ENCODE measurements around the gene RAB12. TPM values are rescaled to one million over a fixed set of nuclear protein-coding genes. Genes with fewer than 3 reads are reported as not detected.

RAB12 gene
- total RNA-seq, 1 donor from 2014 or later = 31.7 TPM

DNA sequence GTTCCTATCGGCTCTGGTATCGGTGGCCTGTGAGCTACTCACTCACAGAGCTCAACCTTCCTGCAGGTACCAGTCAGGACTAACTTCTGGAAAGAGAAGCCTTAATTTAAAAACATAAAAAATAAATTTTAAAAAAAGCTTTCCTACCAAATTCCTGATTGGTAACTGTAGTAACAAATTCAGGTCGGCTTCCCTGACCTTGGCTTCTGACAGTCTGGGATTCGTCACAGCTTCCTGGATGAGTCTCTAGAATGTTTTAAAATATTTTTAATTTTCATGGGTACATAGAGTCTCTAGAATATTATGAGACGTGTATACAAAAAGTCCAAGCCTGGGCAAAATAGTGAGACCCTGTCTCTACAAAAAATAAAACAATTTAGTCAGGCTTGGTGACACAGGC, 51.1 kb downstream of the RAB12 start:
- Mint-ChIP-seq H3K4me3 (no peak overlapping the region), H3K27me3 (ENCODE audit: low read depth) (peaks cover 28% of the 10 kb centered on the region), H3K9me3 (no peaks in the 10 kb centered on the region), H3K36me3 (no peaks in the 10 kb centered on the region), H3K27ac (no peak overlapping the region), H3K4me1 (no peaks in the 10 kb centered on the region)
- TF ChIP-seq, protein P1, sequence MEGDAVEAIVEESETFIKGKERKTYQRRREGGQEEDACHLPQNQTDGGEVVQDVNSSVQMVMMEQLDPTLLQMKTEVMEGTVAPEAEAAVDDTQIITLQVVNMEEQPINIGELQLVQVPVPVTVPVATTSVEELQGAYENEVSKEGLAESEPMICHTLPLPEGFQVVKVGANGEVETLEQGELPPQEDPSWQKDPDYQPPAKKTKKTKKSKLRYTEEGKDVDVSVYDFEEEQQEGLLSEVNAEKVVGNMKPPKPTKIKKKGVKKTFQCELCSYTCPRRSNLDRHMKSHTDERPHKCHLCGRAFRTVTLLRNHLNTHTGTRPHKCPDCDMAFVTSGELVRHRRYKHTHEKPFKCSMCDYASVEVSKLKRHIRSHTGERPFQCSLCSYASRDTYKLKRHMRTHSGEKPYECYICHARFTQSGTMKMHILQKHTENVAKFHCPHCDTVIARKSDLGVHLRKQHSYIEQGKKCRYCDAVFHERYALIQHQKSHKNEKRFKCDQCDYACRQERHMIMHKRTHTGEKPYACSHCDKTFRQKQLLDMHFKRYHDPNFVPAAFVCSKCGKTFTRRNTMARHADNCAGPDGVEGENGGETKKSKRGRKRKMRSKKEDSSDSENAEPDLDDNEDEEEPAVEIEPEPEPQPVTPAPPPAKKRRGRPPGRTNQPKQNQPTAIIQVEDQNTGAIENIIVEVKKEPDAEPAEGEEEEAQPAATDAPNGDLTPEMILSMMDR (IDR thresholded peaks at IDR 0.05; ENCODE audit: unreplicated experiment) = no peak
- no peak for DNase-seq (ENCODE audit: low spot score in 2 of 2, unreplicated experiment in 2 of 2)

GRCh38 chr18:8661754-8662559, 52.7 kb downstream of the RAB12 start:
- Mint-ChIP-seq H3K4me3 (no peak overlapping the region), H3K27ac (no peak overlapping the region), H3K4me1 (no peaks in the 10 kb centered on the region), H3K27me3 (ENCODE audit: low read depth) (peaks cover 18% of the 10 kb centered on the region), H3K9me3 (no peaks in the 10 kb centered on the region), H3K36me3 (no peaks in the 10 kb centered on the region)
- DNase-seq (ENCODE audit: low spot score in 2 of 2, unreplicated experiment in 2 of 2) = no peak
- TF ChIP-seq, protein P1 (IDR thresholded peaks at IDR 0.05; ENCODE audit: unreplicated experiment) = no peak

GRCh38 chr18:8662560-8663255, 53.5 kb downstream of the RAB12 start:
- no peak for DNase-seq (ENCODE audit: low spot score in 2 of 2, unreplicated experiment in 2 of 2)
- TF ChIP-seq, protein P1 (IDR thresholded peaks at IDR 0.05; ENCODE audit: unreplicated experiment) = no peak
- no peak overlapping the region for H3K4me3 Mint-ChIP-seq
- no peak overlapping the region for H3K27ac Mint-ChIP-seq
- no peaks in the 10 kb centered on the region for H3K4me1 Mint-ChIP-seq
- H3K27me3 Mint-ChIP-seq (ENCODE audit: low read depth) = peaks cover 18% of the 10 kb centered on the region
- no peaks in the 10 kb centered on the region for H3K9me3 Mint-ChIP-seq
- H3K36me3 Mint-ChIP-seq = no peaks in the 10 kb centered on the region

GRCh38 chr18:8667846-8668245, 58.6 kb downstream of the RAB12 start:
- TF ChIP-seq, protein P1 (IDR thresholded peaks at IDR 0.05; ENCODE audit: unreplicated experiment) = no peak
- peaks cover 5% of the 10 kb centered on the region for H3K27me3 Mint-ChIP-seq (ENCODE audit: low read depth)
- no peaks in the 10 kb centered on the region for H3K9me3 Mint-ChIP-seq
- no peak for DNase-seq (ENCODE audit: low spot score in 2 of 2, unreplicated experiment in 2 of 2)
- H3K4me3 Mint-ChIP-seq = no peak overlapping the region
- H3K36me3 Mint-ChIP-seq = no peaks in the 10 kb centered on the region
- no peaks in the 10 kb centered on the region for H3K4me1 Mint-ChIP-seq
- H3K27ac Mint-ChIP-seq = no peak overlapping the region

DNA sequence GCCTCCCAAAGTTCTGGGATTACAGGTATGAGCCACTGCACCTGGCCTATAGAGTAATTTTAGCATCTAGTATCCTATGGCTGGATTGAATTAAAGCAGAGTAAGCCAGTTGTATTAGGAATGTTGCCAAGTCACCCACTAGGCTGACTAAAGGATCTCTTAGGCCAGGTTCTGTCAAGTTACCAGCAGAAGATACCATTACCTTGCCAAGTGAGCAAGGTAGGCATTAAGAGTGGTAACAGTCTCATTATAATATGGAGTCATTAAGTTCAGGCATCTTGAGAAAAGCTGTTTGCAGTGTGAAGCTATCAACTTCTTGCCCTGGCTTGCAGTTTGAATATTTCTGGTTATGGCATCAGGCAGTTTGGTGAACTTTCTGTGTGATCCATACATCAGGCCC, 59.1 kb downstream of the RAB12 start:
- no peaks in the 10 kb centered on the region for H3K36me3 Mint-ChIP-seq
- TF ChIP-seq, protein P1 (IDR thresholded peaks at IDR 0.05; ENCODE audit: unreplicated experiment) = no peak
- peaks cover 2% of the 10 kb centered on the region for H3K27me3 Mint-ChIP-seq (ENCODE audit: low read depth)
- H3K4me1 Mint-ChIP-seq = no peaks in the 10 kb centered on the region
- no peak overlapping the region for H3K4me3 Mint-ChIP-seq
- no peak for DNase-seq (ENCODE audit: low spot score in 2 of 2, unreplicated experiment in 2 of 2)
- H3K27ac Mint-ChIP-seq = no peak overlapping the region
- H3K9me3 Mint-ChIP-seq = no peaks in the 10 kb centered on the region
